Activated T-cell treated with anti-CD3 and anti-CD28 coated beads for 4 hours (primary cell): ENCODE measurements around the gene NR5A2.

ENCODE experiments used
- DNase-seq: peaks from one replicate; pipeline ENCODE4 v3.0.0-alpha.2; 2020

Gene NR5A2

GRCh38 chr1:200128944-200129879, 101.7 kb downstream of the NR5A2 start:
- DNase-seq = no peak

GRCh38 chr1:200130552-200130951, 103.0 kb downstream of the NR5A2 start:
- no peak for DNase-seq

DNA sequence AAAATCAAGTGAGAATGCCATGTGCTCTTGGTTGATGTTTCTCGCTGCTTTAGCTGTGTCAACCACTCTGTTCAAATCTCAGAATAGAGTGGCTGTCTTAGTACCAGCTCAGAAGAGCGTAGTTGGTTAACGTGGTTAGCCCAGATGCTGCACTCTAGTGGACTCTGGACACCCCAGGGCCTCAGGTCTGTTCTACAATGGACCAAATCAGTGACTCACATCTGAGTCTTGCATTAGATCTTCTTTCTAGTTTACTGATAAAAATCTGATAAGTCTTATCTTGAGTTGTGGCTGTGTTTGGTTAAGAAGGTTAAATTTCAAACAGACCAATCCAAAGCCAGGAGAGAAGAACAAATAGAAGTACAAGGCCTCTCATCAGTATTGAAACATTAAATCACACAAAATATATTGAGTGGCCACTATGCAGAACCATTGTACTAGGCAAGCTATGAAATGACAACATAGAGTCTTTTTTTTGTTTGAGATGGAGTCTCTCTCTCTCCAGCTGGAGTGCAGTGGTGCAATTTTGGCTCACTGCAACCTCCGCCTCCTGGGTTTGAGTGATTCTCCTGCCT, 104.1 kb downstream of the NR5A2 start:
- no peak for DNase-seq

DNA sequence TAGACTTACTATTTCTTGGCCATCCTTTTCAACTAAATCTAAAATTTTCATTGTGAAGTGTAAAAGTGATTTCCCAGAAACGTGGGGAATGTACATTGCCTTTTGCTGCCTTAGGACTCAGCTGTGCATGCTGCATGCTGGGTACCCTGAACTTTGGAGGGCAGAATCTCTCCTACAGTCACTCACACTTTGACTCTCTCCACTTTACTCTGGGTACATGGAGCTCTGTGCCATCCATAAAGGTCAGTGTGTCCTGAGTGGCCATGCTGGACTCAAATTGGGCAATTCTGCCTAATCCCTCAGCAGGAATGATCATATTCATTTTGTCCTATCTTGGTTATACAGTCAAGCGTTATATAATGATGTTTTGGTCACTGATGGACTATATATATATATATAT, 105.6 kb downstream of the NR5A2 start:
- DNase-seq = no peak

DNA sequence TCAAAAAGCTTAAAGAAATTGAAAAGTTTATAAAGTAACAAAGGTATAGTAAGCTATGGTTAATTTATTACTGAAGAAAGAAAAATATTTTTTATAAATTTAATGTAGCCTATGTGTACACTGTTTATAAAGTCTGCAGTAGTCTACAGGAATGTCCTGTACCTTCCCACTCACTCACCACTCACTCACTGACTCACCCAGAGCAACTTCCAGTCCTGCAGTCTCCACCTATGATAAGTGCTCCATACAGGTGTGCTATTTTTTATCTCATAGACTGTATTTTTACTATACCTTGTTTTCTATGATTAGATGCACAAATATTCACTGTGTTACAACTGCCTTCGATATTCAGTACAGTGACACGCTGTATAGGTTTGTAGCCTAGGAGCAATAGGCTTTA, 106.6 kb downstream of the NR5A2 start:
- no peak for DNase-seq

DNA sequence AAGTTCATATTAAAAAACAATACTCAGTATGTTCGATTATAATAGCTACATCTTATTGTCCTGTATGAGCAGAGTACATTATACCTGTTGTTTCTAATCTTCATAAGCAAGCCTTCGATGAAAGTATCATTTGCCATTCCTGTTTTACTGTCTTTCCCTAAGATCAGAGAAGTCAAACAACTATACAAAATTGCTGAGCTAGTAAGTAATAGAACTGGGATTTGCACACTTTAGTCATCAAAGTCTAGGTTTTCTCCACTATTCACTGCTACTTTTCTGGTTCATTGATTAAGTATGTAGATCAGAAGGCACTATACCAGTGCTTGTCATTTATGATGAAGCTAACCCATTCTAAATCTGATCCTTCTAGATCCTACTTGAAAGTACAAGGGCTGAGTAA, 108.9 kb downstream of the NR5A2 start:
- DNase-seq = no peak

GRCh38 chr1:200139661-200140250, 112.2 kb downstream of the NR5A2 start:
- no peak for DNase-seq

GRCh38 chr1:200143347-200143746, 115.8 kb downstream of the NR5A2 start:
- no peak for DNase-seq

DNA sequence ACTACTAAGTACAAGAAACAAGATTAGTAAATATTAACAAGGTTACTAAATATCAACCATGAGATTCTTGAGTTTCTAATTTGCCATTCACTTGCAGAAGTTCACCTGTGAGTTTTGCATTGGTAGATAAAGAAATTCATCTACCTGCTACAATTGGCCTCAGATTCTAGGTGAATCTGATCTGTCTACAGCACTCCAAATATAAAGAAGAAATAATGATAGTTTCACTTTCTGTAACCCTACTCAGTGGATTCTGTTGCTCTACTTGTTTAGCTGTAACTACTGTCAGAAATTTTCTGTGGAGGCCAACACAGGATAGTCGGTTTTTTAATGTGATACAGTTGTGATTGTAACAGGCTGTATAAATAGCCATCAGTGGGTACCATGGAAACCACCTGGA, 118.6 kb downstream of the NR5A2 start:
- DNase-seq = no peak

DNA sequence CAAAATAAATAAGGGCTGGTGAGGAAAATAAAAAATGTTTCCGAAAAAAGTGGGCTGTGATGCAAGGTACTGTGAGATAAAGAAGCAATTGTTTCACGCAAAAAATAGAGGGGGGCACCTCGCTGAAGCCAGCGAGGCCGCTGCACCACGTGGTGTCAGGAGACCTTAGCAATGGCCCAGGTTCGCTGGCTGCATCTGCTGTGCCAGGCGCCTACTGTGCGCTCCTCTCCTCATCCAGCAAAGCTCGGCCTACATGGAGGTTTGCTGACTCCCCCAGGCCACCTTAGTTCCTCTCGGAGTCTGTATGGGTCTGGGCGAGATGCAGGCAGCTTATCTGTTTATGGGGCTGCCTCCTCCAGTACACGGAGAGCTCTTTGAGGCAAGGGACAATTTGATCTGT, 119.6 kb downstream of the NR5A2 start:
- DNase-seq = no peak

GRCh38 chr1:200147742-200148141, 120.2 kb downstream of the NR5A2 start:
- no peak for DNase-seq

DNA sequence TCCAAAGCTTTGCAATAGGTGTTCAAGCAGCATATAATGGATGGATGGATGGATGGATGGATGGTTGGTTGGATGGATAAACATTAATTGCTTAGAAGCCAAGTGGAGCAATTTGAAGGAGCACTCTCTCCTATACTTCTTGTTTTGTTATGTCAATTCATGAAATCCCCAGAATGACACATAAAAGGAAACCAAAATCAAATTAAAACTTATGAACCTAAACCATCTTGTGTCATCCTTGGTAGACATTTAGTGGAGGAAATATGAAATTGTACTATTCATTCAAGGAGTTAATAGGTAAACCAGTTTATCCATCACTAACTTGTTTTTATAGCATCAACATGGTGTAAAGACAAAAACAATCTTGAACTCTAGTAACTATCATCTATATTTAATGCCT, 122.5 kb downstream of the NR5A2 start:
- no peak for DNase-seq

DNA sequence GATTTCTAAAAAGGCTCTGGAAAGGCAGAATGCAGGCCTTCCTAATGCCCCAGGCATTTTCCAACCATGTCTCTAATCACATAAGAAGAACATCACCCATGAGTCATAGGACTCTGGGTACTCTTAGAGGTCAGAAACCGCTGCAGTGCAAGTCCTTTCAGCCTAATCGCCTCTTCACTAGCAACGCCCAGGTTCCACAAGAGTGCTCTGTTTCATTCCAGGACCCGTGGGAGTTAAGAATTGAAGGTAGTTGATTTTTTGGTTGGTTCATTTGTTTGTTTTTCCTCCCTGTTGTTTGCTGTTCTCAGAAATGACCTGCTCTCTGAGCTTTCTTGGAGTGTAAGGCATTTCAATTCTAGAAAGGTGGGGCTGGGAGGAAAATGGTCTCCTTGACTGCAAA, 123.2 kb downstream of the NR5A2 start:
- no peak for DNase-seq

GRCh38 chr1:200152336-200152735, 124.8 kb downstream of the NR5A2 start:
- DNase-seq = no peak

GRCh38 chr1:200153277-200154055, 126.0 kb downstream of the NR5A2 start:
- DNase-seq = peak; percentile 23

GRCh38 chr1:200154069-200154767, 126.7 kb downstream of the NR5A2 start:
- no peak for DNase-seq

DNA sequence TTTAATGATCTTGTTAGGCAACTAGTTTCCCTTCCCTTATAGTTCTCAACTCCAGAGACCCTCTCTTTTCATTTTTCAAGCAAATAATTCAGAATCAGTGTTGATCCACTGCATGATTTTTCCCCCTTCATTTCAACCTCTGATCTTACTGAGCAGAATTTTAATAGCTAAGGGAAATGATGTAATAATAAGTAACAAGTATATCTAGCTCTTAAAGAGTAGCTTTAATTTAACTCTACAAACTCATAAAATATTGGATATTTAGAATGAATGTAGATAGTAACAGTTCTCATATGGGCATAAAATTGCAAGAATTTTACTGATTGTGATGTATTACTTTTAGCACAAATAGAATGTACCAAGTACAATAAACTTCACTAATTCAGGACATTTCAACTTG, 130.2 kb downstream of the NR5A2 start:
- no peak for DNase-seq

GRCh38 chr1:200161801-200162200, 134.3 kb downstream of the NR5A2 start:
- DNase-seq = no peak

- DNase-seq = no peak
Measured at GRCh38 chr1:200162258-200162657, 134.7 kb downstream of the NR5A2 start.

DNA sequence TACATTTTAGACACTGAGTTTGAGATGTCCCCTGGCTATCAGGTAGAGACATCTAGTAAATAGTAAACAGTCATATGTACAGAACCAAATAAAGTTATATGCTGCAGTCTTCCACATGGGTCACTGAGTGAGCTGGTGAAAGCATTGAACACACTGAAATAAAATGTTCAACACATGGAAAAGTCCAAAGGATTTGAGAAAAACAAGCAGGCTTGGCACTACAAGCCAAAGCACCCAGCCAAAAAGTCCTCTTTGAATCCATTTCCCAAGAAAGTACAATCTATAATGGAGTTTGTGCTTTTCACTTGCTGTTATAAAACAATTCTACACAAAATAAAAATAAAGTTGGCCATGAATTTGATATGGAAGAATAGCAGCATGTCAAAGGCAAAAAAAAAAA, 135.4 kb downstream of the NR5A2 start:
- DNase-seq = no peak

DNA sequence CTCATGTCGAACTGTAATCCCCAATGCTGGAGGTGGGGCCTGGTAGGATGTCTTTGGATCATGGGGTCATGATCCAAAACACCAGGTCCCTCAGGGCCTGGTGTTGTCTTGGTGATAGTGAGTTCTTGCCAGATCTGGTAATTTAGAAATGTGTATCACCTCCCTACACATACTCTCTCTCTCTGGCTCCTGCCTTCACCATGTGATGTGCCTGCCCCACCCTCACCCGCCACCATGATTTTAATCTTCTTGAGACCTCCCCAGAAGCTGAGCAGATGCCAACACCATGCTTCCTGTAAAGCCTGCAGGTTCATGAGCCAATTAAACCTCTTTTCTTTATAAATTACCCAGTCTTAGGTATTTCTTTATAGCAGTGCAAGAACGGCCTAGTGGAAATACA, 136.4 kb downstream of the NR5A2 start:
- DNase-seq = no peak

DNA sequence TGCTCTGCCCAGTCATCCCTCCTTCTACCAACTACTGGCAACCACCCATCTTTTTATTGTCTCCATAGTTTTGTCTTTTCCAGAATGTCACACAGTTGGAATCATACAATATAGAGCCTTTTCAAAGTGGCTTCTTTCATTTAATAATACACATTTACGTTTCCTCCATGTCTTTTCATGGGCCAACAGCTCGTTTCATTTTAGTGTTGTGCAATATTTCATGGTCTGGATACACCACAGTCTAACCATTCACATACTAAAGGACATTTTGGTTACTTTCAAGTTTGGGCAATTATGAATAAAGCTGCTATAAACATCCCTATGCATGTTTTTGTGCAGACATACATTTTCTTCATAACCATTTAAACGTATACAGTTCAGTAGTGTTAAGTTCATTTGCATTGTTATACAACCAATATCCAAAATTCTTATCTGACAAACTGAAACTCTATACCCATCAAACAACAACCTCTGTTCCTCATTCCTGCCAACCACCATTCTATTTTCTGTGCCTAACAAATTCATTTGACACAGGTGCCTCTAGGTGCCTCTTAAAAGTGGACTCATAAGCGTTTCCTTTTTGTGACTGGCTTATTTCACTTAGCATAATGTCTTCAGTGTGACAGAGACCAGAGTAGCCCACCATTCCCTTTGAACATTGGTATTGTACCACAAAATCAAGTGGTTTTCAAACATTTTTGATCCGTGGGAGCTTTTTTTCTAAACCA, 138.1 kb downstream of the NR5A2 start:
- no peak for DNase-seq
